SH-SY5Y (cell line): Measurements from ENCODE around the gene PAWR.

Experiments
- GATA2 ChIP-seq: IDR thresholded peaks from 2 replicates; pipeline ENCODE4 v1.6.1; 2011; ENCODE audit warnings: mild to moderate bottlenecking, low read depth, low read length
- GATA3 ChIP-seq: IDR thresholded peaks from 2 replicates; pipeline ENCODE4 v1.6.1; 2011; ENCODE audit warnings: low read depth, mild to moderate bottlenecking, low read length, moderate library complexity

Gene PAWR

GRCh38 chr12:79537675-79538074, 153.1 kb downstream of the PAWR start:
- TF ChIP-seq GATA3 = no peak
- TF ChIP-seq GATA2 = no peak

- TF ChIP-seq GATA2 = no peak
- no peak for TF ChIP-seq GATA3
Observed at GRCh38 chr12:79535751-79536150, 155.0 kb downstream of the PAWR start.
